IPS DF 4.7 (cell line): ENCODE results near the gene GSAP.
"Not testable (repeated sequence)": the region's sequence is repeated elsewhere in the genome, so short reads cannot be mapped to it uniquely, and the experiment has no call there.

Experiments used
- DNase-seq: peaks from one replicate; pipeline ENCODE4 v3.0.0-alpha.2; 2013; ENCODE audit warnings: low spot score; ENCODE audit errors: extremely low read depth

Gene GSAP, protein sequence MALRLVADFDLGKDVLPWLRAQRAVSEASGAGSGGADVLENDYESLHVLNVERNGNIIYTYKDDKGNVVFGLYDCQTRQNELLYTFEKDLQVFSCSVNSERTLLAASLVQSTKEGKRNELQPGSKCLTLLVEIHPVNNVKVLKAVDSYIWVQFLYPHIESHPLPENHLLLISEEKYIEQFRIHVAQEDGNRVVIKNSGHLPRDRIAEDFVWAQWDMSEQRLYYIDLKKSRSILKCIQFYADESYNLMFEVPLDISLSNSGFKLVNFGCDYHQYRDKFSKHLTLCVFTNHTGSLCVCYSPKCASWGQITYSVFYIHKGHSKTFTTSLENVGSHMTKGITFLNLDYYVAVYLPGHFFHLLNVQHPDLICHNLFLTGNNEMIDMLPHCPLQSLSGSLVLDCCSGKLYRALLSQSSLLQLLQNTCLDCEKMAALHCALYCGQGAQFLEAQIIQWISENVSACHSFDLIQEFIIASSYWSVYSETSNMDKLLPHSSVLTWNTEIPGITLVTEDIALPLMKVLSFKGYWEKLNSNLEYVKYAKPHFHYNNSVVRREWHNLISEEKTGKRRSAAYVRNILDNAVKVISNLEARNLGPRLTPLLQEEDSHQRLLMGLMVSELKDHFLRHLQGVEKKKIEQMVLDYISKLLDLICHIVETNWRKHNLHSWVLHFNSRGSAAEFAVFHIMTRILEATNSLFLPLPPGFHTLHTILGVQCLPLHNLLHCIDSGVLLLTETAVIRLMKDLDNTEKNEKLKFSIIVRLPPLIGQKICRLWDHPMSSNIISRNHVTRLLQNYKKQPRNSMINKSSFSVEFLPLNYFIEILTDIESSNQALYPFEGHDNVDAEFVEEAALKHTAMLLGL

DNA sequence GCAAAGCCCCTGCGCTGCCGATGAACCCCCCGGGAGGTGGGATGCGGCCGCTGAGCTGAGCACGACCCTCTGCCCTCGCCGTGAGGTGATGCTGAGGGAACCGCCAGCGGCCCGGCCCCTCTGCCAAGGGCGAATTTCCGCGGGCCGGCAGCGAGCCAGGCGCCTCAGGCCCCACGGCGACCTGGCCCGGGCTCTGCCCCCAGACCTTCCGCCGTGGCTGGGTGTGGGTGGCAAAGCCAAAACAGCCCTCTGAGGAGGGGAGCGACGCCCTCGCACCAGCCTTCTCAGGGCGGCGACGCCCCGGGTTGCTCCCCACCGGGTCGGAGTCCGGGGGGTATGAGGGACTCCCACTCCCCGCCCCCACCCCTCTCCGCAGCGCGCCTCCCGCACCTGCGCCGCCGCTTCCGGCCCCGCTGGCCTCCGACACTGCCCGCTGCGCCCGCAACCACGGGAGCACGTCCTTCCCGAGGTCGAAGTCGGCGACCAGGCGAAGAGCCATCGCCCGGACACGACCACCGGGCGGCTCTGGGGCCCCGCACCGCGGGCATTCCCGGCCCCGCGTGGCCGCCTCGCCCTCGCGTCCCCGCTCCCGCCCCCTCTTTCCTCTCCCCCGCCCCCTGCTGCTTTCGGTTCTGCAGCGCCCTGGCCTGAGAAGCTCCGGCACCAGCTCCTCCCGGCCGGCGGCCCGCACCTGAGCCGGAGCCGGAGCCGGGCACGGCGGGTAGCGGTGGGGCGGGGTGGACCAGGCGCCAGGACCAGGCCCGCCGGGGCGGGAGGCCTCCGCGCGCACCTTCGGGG lies at the start of gene GSAP:
TSS of gene GSAP (minus strand) at position 527 of the 798 bp plus-strand sequence. CDS start at position 499, 28 bp downstream.
- DNase-seq: no peak

DNA sequence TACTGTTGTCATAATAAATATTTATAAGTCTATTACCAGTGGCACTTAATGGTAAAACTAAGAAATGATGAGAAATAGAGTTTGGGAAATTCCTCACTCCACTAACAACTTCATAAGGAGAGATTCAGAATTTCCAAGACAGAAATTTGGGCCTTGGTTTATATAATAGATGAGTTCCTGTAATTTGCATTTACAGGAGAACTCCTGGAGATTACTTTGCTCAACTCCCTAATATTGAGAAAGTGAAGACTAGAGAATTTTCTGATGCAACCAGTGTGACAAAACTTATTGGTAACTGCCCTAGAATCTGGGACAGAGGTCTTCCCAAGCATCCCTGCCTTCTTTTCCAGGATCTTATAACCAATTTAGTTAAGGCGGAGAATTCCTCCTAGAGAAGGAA lies 49.1 kb upstream of the GSAP start:
- DNase-seq: no peak

DNA sequence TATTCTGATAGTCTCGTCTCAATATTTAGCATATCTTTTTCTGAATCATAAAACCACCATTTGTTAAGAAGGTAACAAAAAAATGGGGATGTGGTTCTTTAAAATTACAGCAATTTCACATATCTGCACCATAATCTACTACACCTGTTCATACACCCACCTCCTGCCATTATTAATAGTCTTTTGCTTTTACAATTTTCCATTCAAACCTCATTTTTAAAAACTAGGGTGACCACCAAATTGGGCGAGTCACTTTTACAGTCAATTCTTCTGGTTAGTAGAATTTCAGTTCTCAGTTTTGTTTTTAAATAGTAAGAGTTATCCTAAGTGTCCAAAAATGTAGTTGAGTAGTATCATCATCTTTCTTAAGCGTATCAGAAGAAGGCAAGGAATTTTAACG lies 48.4 kb upstream of the GSAP start:
- no peak for DNase-seq

DNA sequence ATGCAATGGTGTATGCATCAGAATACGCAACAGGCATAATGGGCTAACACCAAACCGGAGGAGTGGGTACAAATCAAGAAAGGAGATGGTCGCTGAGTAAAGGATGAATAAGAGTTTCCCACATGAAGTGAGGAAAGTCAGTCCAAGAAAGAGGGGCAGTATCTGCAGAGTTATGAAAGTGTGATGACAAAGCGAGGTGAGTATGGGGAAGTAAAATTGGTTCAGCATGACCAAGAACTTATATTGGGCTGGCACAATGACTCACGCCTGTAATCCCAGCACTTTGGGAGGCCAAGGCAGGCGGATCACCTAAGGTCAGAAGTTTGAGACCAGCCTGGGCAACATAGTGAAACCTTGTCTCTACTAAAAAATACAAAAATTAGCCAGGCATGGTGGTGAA lies 47.5 kb upstream of the GSAP start:
- DNase-seq: not testable (repeated sequence)

DNA sequence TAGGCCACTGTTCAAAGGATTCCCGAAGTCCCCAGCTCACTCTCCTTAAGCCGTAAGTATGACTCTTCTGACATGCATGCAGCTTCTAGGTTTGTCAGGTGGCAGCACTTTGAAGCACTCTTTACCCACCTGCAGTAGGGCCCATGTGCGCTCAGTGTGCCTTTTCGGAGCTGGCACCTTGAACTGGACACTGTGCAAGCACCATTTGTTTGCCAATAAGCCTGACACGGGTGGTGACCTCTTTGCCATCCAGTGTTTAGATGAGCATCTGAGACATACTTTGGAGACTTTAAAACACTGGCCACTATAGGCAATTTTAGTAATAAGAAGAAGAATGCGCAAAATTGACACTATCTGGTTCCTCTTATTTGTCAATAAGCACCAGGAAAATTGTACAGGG lies 45.7 kb upstream of the GSAP start:
- no peak for DNase-seq

DNA sequence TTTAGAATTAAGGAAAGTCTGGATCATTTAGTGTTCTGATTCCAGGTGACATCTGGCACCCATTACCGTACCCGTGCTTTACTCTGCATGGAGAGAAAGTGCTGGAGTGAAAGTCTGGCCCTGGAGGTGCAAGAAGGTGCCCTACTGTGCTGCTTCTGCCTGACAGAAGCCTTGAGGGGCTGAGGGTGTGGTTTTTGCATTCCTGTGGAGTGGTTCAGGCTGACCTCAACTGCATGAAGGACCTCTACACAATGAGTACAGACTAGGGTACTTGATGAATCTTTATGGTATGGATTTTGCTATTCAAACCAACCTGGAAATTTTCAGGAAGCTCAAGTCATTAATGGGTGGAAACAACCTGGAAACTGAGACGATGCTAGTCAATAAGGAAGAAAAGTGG lies 45.1 kb upstream of the GSAP start:
- DNase-seq: no peak

DNA sequence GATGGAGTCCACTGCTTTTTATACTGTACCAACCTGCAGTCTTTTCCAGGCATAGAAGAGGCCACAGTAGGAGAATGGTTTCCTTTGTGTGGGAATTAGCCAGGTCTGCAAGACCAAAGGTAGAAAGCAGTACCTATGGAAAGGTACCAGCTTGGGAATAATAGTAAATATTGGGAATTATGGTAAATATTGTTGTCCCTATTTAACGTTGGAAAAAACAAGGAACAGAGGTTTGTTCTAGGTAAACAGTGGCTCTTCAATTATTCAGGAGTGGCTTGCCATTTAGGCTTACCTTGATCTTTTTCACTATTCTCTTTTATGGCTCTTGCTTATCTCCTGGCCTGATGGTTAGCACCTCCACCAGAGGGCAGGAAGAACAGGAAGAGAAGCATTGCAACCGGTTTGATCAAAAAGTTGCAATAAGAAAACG lies 43.9 kb upstream of the GSAP start:
- no peak for DNase-seq

DNA sequence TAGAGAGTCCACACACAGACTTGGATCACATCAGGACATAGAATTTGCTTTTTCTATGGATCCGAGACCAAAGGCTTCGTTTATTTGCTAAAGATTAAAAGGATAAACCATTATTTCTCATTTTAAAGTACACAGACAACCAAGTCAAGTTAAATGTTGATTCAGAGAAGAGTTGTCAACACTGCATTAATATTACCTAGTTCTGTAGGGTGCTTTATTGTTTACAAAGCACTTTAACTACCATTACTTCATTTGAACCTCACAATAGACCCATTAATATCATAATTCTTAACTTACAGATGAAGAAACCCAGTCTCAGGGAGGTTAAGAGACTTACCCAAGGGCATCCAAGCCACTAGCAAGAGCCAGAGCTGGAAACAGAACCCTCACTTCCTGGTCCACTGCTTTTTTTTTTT lies 43.2 kb upstream of the GSAP start:
- no peak for DNase-seq

DNA sequence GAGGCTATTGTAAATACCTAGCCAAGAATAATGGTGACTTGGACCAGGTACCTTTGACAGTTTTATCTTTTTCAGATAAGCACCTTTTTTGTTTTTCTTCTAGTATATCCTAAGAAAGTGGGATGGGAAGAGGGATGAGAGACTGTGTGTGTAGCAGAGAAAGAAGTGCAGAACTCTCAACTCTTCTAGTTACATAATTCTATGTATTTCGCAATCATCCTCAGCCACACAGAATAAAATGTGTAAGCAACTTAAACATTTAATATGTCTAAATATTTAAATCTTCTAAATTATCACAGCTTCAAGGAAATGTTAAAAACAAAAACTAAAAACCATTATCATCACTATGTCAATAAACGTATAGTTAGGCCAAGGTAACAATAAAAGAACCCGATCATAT lies 42.6 kb upstream of the GSAP start:
- no peak for DNase-seq

DNA sequence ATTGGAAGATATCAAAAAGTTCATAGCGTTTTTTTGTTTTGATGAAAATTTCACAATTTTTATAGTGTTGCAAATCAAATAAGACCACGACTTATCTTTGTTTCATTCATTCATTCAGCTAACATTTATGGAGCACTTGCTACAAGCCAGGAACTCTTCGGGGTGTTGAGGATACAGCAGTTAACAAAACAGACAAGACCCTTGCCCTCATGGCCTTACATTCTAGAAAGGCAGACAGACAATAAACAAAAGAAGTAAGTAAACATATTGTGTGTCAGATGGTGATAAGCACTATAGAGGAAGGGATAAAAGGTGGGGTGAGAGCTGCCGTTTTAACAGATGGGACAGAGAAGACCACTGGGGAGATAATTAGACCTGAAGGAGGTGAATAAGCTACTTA lies 41.6 kb upstream of the GSAP start:
- no peak for DNase-seq

DNA sequence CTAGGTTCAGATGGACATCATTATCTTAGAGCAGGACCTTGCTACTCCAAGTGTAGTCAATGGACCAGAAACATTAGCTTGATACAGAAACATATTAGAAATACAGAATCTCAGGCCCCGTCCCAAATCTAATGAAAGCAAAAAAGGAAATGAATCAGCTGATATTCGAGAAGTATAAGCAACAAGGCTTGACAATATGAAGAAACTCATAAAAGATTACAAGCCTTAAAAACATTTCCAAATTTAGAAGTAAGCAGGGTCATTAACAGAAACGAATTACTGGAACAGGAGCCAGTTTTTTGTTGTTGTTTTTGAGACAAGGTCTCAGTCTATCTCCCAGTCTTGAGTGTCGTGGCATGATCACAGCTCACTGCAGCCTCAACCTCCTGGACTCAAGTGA lies 40.5 kb upstream of the GSAP start:
- no peak for DNase-seq

DNA sequence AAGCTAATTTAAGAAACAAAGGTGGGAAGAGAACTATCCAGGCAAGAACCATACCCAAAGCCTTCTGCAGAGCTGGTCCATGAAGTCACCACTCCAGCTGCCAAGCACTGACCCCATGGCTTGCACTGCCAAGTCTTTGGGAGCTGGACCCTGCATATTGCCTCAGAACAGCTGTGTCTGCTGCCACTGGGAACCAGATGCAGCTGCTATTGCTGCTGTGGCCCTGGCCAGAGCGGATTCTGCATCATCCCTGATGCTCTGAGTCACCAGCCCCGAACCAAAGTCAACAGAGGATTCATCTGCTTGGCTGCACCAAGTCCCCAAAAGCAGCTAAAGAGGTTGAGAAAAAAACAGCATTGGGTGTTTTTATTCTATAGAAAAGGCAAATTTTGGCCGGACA lies 39.2 kb upstream of the GSAP start:
- DNase-seq: no peak

DNA sequence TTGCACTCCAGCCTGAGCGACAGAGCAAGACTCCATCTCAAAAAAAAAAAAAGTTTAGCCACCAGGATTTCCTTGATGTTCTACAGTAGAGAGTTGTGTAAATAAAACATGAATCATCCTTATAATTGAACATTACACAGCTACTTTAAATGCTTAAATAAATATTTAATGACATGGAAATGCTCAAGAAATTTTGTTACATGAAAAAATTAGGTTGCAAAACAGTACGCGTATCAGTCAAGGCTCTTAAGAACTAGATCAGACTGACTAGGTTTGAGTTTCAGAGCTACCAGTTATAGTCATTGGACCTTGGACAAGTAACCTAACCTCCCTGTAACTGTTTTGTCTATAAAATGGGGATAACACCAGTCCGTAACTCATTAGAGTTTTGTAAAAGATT lies 38.7 kb upstream of the GSAP start:
- no peak for DNase-seq

DNA sequence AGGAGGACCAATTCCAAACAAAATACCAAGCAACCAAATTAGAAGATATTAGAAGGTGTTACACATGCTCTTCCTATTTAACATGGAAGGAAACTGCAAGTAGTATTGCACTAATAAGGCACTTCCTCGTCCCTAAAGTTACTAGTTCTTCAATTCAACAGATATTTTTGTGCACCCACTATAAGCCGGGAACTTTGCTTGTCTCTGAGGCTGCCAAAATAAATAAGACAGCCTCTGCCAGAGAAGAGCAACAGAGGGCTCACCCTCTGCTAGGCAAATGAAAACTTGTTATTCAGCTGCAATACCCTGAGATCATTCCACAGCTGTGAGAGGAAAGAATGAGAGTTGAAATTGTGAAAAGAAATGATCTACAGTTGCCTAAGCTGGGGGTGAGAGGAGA lies 37.4 kb upstream of the GSAP start:
- no peak for DNase-seq

DNA sequence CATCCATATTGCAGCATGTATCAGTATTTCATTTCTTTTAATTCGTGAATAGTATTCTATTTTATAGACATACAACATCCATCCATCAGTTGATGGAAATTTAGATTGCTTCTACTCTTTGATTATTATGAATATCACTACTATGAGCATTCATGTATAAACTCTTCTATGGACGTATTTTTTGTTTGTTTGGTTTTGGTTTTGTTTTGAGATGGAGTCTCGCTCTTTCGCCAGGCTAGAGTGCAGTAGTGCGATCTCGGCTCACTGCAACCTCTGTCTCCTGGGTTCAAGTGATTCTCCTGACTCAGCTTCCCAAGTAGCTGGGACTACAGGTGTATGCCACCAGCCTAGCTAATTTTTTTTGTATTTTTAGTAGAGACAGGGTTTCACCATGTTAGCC lies 35.8 kb upstream of the GSAP start:
- not testable (repeated sequence) for DNase-seq

DNA sequence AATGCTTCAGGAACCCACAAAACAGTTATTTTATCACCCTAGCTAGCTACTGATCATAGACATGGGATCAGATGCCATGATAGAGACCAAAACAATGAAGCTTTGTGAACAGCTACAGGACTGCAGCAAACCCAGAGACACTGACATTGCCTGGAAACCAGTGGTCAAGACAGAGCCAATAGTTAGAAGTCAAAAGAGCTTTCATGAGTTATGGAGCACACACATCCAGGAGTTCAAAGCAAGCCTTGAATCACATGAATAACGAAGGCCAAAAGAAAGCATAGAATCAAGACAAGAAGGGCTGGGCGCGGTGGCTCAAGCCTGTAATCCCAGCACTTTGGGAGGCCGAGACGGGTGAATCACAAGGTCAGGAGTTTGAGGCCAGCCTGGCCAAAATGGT lies 34.5 kb upstream of the GSAP start:
- DNase-seq: no peak

DNA sequence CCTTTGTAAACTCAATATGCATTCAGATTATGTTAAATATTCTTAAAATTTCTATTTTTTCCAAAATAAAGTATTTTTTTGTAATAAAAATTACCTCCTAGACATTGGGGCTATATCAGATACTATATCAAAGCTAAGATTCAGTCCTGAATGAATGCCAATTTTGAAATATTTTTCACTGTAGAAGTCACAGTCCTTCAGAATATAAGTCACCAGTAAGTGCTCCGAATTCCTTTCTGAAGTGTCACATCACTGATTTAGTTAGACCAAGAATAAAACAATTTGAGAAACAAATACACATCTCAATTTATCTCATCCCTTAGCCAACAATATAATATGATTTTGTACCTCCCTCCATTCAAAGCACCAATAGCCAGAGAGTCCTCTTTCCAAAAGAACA lies 33.9 kb upstream of the GSAP start:
- no peak for DNase-seq

DNA sequence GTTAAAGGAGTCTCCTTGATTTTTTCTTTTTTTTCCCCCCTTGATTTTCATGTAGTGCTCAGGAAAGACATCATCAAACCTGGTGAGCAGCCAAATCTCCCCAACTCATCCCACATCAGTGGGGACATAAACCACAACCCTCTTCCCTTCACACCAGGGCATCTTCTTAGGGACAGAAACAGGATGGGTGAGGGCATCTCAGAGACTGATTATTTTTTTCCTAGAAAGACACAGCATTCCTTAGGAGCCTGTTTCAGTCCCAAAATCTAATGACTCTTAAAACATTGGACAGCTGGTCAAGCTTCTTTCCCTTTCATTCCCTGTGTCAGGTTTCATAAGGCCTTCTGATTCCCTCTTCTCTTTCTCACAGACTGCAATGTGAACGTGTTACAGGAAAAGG lies 31.5 kb upstream of the GSAP start:
- no peak for DNase-seq

DNA sequence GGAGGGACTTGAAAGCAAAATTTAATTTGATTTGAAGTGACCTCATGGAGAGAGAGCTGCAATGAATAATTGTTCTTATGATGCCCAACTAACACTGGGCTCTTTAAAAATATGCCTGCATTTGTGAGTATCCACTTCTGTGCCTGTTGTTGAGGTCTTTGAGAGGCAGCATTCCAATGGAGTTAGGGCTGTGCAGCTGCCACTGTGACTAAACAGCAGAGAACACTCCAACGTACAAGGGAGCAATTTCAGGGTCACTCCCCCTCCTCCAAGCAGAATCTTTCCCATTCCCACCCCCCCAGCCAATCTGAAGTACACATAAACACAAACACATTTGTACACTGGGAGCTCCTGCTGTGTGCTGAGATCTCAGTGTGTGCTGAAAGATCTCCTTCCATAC lies 28.0 kb upstream of the GSAP start:
- DNase-seq: no peak

DNA sequence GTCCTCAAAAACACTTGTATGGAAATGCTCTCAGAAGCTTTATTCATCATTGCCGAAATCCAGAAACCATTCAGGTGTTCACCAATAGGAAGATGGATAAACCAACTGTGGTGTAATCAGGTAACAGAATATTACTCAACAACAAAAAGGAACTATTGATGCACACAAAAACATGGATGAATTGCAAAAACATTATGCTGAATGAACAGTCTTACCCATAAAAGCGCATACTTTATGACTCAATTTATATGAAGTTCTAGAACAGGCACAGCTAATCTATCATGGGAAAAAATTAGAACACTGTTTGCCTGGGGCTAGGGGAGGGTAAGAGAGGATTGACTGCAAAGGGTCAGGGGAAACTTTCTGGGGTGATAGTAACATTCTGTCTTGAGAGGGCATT lies 26.9 kb upstream of the GSAP start:
- DNase-seq: no peak

DNA sequence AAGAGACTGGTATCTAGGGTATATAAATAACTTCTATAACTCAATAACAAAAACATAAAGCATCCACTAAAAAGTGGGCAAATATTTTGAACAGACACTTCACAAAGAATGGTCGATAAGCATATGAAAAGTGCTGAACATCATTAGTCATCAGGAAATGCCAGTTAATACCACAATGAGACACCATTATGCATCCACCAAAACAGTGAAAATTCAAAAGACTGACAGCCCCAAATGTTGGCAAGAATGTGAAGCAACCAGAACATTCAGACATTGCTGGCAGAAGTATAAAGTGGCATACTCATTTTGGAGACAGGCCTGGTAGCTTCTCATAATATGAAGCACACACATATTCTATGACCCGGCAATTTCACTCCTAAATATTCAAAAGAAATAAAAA lies 26.5 kb upstream of the GSAP start:
- DNase-seq: no peak

DNA sequence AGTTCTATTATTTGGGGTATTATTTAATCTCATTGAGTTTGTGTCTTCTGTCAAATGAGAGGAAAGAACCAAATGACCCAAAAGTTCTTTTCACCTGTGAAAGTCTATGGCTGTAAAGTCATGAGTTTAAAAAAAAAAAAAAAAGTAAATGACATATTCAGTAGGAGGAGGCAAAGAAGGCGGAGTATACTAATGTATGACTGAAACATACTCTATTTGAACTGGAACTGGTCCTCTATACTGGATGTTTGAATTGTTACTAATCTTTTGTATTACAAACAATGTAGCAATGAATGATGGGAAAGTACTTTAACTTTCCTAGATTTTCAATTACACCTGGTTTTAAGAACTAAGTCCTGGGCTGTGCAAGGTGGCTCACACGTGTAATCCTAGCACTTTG lies 24.9 kb upstream of the GSAP start:
- DNase-seq: no peak
